Brain microvascular endothelial cell (primary cell): ENCODE measurements around the gene KIDINS220.

Experiments
- DNase-seq: peaks from one replicate; pipeline ENCODE4 v3.0.0-alpha.2; 2020
- H3K27ac ChIP-seq: fragments of 250-450 bp; sonication (Bioruptor Pico); 2 replicates; pipeline ENCODE4 v1.5.1; 2020; ENCODE audit warnings: mild to moderate bottlenecking, moderate library complexity
- H3K27me3 ChIP-seq: fragments of 250-450 bp; sonication (Bioruptor Pico); replicated peaks from 2 replicates; pipeline ENCODE4 v1.5.1; 2020; ENCODE audit warnings: mild to moderate bottlenecking
- H3K36me3 ChIP-seq: fragments of 250-450 bp; sonication (Bioruptor Pico); replicated peaks from 2 replicates; pipeline ENCODE4 v1.5.1; 2020; ENCODE audit warnings: mild to moderate bottlenecking
- H3K4me3 ChIP-seq: 2 replicates; pipeline ENCODE4 v1.5.1; 2011; ENCODE audit warnings: low read depth, mild to moderate bottlenecking, control low read depth, low read length, moderate library complexity
- CTCF ChIP-seq: IDR thresholded peaks from 2 replicates; pipeline ENCODE4 v1.5.1; 2011; ENCODE audit warnings: low read depth, mild to moderate bottlenecking, moderate library complexity, low read length, control low read depth, inconsistent platforms; ENCODE audit errors: missing control alignments
- in situ Hi-C: cut with HindIII; loops from 2 replicates; pipeline ENCODE4 v1.10.0; 2017; ENCODE audit warnings: low sequenced_read_pairs, low pct_ligation_motif_present

KIDINS220 gene

GRCh38 chr2:8786463-8786862, 51.0 kb downstream of the KIDINS220 start:
- no peak for TF ChIP-seq CTCF
- Histone ChIP-seq H3K36me3 (peaks cover 14% of the 10 kb centered on the region), H3K27me3 (no peaks in the 10 kb centered on the region), H3K27ac (no peak overlapping the region), H3K4me3 (no peak overlapping the region)
- in situ Hi-C loops, result no loop called here
- no peak for DNase-seq

- H3K4me3 ChIP-seq, result no peak overlapping the region
- H3K36me3 ChIP-seq, result peaks cover 21% of the 10 kb centered on the region
- no peak for DNase-seq
- in situ Hi-C loops, result no loop called here
- TF ChIP-seq CTCF, result no peak
- H3K27ac ChIP-seq, result no peak overlapping the region
- no peaks in the 10 kb centered on the region for H3K27me3 ChIP-seq
Observed at GRCh38 chr2:8779795-8780671, 57.4 kb downstream of the KIDINS220 start.

- H3K36me3 ChIP-seq, result peaks cover 27% of the 10 kb centered on the region
- in situ Hi-C loops, result no loop called here
Observed at GRCh38 chr2:8774371-8774770, 63.0 kb downstream of the KIDINS220 start.

GRCh38 chr2:8767324-8767723, 70.1 kb downstream of the KIDINS220 start:
- no peak for TF ChIP-seq CTCF
- in situ Hi-C loops, result no loop called here
- no peak overlapping the region for H3K4me3 ChIP-seq
- peaks cover 7% of the 10 kb centered on the region for H3K36me3 ChIP-seq
- no peaks in the 10 kb centered on the region for H3K27me3 ChIP-seq
- no peak for DNase-seq
- H3K27ac ChIP-seq, result no peak overlapping the region

More at GRCh38 chr2:8774371-8774770, 63.0 kb downstream of the KIDINS220 start:
- TF ChIP-seq CTCF, result no peak
- Histone ChIP-seq H3K27me3 (no peaks in the 10 kb centered on the region), H3K4me3 (no peak overlapping the region), H3K27ac (no peak overlapping the region)
- DNase-seq, result no peak

GRCh38 chr2:8761529-8762164, 75.8 kb downstream of the KIDINS220 start:
- in situ Hi-C loops, result no loop called here
- peak; percentile 21 for DNase-seq
- TF ChIP-seq CTCF, result peak; percentile 58
- no peak overlapping the region for H3K4me3 ChIP-seq
- H3K27me3 ChIP-seq, result no peaks in the 10 kb centered on the region
- H3K36me3 ChIP-seq, result peaks cover 3% of the 10 kb centered on the region
- no peak overlapping the region for H3K27ac ChIP-seq
